ENCODE results near the gene PCGF3.

- TF ChIP-seq POLR2A (IDR thresholded peaks at IDR 0.05): no peak
- TF ChIP-seq, protein P1, sequence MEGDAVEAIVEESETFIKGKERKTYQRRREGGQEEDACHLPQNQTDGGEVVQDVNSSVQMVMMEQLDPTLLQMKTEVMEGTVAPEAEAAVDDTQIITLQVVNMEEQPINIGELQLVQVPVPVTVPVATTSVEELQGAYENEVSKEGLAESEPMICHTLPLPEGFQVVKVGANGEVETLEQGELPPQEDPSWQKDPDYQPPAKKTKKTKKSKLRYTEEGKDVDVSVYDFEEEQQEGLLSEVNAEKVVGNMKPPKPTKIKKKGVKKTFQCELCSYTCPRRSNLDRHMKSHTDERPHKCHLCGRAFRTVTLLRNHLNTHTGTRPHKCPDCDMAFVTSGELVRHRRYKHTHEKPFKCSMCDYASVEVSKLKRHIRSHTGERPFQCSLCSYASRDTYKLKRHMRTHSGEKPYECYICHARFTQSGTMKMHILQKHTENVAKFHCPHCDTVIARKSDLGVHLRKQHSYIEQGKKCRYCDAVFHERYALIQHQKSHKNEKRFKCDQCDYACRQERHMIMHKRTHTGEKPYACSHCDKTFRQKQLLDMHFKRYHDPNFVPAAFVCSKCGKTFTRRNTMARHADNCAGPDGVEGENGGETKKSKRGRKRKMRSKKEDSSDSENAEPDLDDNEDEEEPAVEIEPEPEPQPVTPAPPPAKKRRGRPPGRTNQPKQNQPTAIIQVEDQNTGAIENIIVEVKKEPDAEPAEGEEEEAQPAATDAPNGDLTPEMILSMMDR (IDR thresholded peaks at IDR 0.05): no peak
Observed at GRCh38 chr4:735583-735982, 30.0 kb downstream of the PCGF3 start.

Measured in prostate gland (tissue), 2 donors.